A673 (cell line): ENCODE data around the gene REV1.

Experiments
- EZH2 ChIP-seq: fragments of 200-600 bp; sonication (generic); IDR thresholded peaks from 2 replicates; pipeline ENCODE4 v1.6.1; 2017; ENCODE audit warnings: borderline replicate concordance, low read depth, mild to moderate bottlenecking, mixed read lengths, antibody characterized with exemption, low read length; ENCODE audit not compliant: poor library complexity, severe bottlenecking
- TF ChIP-seq, protein P1 (sequence below): fragments of 300-800, 200-600 bp; sonication (generic); conservative IDR thresholded peaks from 2 replicates; pipeline ENCODE4 v1.5.1; 2017; ENCODE audit warnings: low read depth, mild to moderate bottlenecking, antibody characterized with exemption, low read length, moderate library complexity, mixed read lengths

DNA sequence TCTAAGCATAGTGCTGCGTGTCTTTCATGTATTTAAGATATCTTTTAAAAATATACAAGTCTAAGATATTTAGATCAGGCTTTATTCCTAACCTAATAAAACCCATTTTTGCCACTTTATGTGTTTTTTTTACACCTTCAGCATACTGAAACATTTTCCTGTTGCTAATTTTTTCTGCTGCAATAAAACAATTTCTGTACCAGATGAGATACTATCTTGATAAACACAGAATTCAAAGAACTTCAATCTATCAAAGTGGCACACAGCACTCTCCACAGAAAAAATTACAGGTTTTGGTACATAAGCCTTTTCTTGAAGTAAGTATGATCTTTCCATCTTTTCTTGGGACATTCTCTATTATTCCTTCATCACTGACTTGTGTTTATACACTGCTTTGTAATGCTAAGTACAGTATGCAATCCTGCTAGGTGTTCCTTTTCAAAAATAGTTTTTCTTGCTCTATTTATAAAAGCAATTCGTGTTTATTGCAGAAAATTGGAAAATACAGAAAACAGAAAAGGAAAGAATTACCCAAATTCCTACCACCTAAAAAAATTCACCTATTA lies 16.2 kb downstream of the REV1 start:
- TF ChIP-seq, protein P1, sequence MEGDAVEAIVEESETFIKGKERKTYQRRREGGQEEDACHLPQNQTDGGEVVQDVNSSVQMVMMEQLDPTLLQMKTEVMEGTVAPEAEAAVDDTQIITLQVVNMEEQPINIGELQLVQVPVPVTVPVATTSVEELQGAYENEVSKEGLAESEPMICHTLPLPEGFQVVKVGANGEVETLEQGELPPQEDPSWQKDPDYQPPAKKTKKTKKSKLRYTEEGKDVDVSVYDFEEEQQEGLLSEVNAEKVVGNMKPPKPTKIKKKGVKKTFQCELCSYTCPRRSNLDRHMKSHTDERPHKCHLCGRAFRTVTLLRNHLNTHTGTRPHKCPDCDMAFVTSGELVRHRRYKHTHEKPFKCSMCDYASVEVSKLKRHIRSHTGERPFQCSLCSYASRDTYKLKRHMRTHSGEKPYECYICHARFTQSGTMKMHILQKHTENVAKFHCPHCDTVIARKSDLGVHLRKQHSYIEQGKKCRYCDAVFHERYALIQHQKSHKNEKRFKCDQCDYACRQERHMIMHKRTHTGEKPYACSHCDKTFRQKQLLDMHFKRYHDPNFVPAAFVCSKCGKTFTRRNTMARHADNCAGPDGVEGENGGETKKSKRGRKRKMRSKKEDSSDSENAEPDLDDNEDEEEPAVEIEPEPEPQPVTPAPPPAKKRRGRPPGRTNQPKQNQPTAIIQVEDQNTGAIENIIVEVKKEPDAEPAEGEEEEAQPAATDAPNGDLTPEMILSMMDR, result no peak
- no peak for TF ChIP-seq EZH2
